Fibroblast of pulmonary artery (primary cell): ENCODE data around the gene UGT2B10.
"Not testable (repeated sequence)": the region's sequence is repeated elsewhere in the genome, so short reads cannot be mapped to it uniquely, and the experiment has no call there.

Experiments
- DNase-seq: peaks from one replicate; pipeline ENCODE4 v3.0.0-alpha.2; 2010; ENCODE audit warnings: low read depth
- H3K4me3 ChIP-seq: replicated peaks from 2 replicates; pipeline ENCODE4 v1.5.1; 2011; ENCODE audit warnings: low read depth, mild to moderate bottlenecking, control low read depth, low read length, moderate library complexity
- CTCF ChIP-seq: IDR thresholded peaks from 2 replicates; pipeline ENCODE4 v1.5.1; 2011; ENCODE audit warnings: mild to moderate bottlenecking, control low read depth, low read length, inconsistent platforms; ENCODE audit errors: missing control alignments

The UGT2B10 gene

GRCh38 chr4:68810919-68811318, 4.9 kb upstream of the UGT2B10 start:
- no peak for TF ChIP-seq CTCF
- no peak overlapping the region for H3K4me3 ChIP-seq
- no peak for DNase-seq

GRCh38 chr4:68816410-68817265, 844 bp downstream of the UGT2B10 start:
- DNase-seq, H3K4me3 ChIP-seq: not testable (repeated sequence)

GRCh38 chr4:68817386-68817785, 1.6 kb downstream of the UGT2B10 start:
- H3K4me3 ChIP-seq = no peak overlapping the region
- DNase-seq = no peak
- no peak for TF ChIP-seq CTCF

- H3K4me3 ChIP-seq = not testable (repeated sequence)
These were observed 2.3 kb downstream of the UGT2B10 start for GRCh38 chr4:68818030-68818462.

GRCh38 chr4:68831642-68832041, 15.8 kb downstream of the UGT2B10 start:
- no peak overlapping the region for H3K4me3 ChIP-seq
- DNase-seq = no peak
- no peak for TF ChIP-seq CTCF

More at GRCh38 chr4:68818030-68818462, 2.3 kb downstream of the UGT2B10 start:
- not testable (repeated sequence) for DNase-seq

- no peak overlapping the region for H3K4me3 ChIP-seq
- TF ChIP-seq CTCF = no peak
- no peak for DNase-seq
These were observed 34.5 kb downstream of the UGT2B10 start for GRCh38 chr4:68850293-68850692.

- no peak overlapping the region for H3K4me3 ChIP-seq
- DNase-seq = no peak
- TF ChIP-seq CTCF = no peak
These were observed 40.0 kb downstream of the UGT2B10 start for GRCh38 chr4:68855771-68856170.

GRCh38 chr4:68858039-68858438, 42.2 kb downstream of the UGT2B10 start:
- DNase-seq = no peak
- H3K4me3 ChIP-seq = no peak overlapping the region
- TF ChIP-seq CTCF = no peak
